Psoas muscle (tissue), 8 donors: Measurements from ENCODE around the gene DDX53. TPM values are rescaled to one million over a fixed set of nuclear protein-coding genes. Genes with fewer than 3 reads are reported as not detected.

Source experiments
- ATAC-seq, 4 donors: fragments of 200-7000 bp; cut with Tn5 transposase; one replicate each; pipeline ENCODE4 v1.9.1; 2020; ENCODE audit warnings: moderate library complexity in 3 of 4, mild to moderate bottlenecking in 2 of 4
- DNase-seq, 2 donors: peaks; one replicate each; pipeline ENCODE4 v3.0.0-alpha.2; 2020
- H3K27ac ChIP-seq: fragments of 200-600 bp; one replicate; pipeline ENCODE4 v1.8.0; 2022
- H3K27me3 ChIP-seq, 3 donors: fragments of 200-600 bp in 1 of 3; one replicate each; pipeline versions ENCODE4 v1.6.1 to v1.8.0; 2013 to 2022; ENCODE audit warnings: low read length in 2 of 3, mild to moderate bottlenecking in 2 of 3, moderate library complexity in 1 of 3; ENCODE audit not compliant: insufficient read depth in 3 of 3
- H3K36me3 ChIP-seq, 2 donors: fragments of 200-600 bp in 1 of 2; one replicate each; pipeline versions ENCODE4 v1.6.1 to v1.8.0; 2013 to 2022; ENCODE audit warnings: low read depth in 1 of 2, mild to moderate bottlenecking in 1 of 2, moderate library complexity in 1 of 2; ENCODE audit not compliant: insufficient read depth in 1 of 2
- H3K4me1 ChIP-seq: fragments of 200-600 bp; one replicate; pipeline ENCODE4 v1.8.0; 2022
- H3K4me3 ChIP-seq: fragments of 200-600 bp; one replicate; pipeline ENCODE4 v1.8.0; 2022; ENCODE audit warnings: mild to moderate bottlenecking
- H3K9me3 ChIP-seq: fragments of 200-600 bp; one replicate; pipeline ENCODE4 v1.8.0; 2022
- CTCF ChIP-seq: fragments of 200-600 bp; IDR thresholded peaks from one replicate; pipeline ENCODE4 v1.8.0; 2022; ENCODE audit warnings: antibody characterized with exemption
- WGBS, 3 donors: extraction: QIAGEN DNeasy Blood & Tissue Kit; methylation state at CpG; one replicate each; pipeline versions ENCODE4 v1.1.6 to v1.1.7; 2013; 5-methylcytosine and 5-hydroxymethylcytosine counted together
- intact Hi-C, 2 donors: fragments of 100-400 bp; cut with DNase I; formaldehyde crosslinking; loops; one replicate each; pipeline versions ENCODE4 v1.11.0 to v1.14.2; 2022
- polyA plus RNA-seq, 3 donors: library from polyadenylated mRNA; stranded (reverse); fragments of 200-250 nt; gene quantifications; one replicate each; pipeline ENCODE4 v1.2.3, GENCODE V29; 2013
- total RNA-seq, 4 donors: library from RNA; stranded (reverse); fragmentation: NEBNext Ultra II Directional in 2 of 4; extraction: Animal tissue kit (Norgen Biotek cat#: 25700) in 2 of 4; gene quantifications; one replicate each; pipeline versions ENCODE4 v1.2.1 to v1.2.4, GENCODE V29; 2021 to 2023
- donor health status: healthy with polysubstance abuse.
- donor health status: DM: no; HTN: no; CAD: no; lungs with moderate emphysema.
- donor health status: Bipolar disorder and iron deficiency.
- donor health status: healthy.
- donor health status: DM: yes; HTN: yes; CAD: no.
- donor health status: DM: no; HTN: no; CAD: no.
- donor health status: DM: no; HTN: no; CAD: no.
- donor health status: DM: yes; HTN: yes; CAD: no.

Gene DDX53
- total and polyA plus RNA-seq, 7 donors, result not detected

DNA sequence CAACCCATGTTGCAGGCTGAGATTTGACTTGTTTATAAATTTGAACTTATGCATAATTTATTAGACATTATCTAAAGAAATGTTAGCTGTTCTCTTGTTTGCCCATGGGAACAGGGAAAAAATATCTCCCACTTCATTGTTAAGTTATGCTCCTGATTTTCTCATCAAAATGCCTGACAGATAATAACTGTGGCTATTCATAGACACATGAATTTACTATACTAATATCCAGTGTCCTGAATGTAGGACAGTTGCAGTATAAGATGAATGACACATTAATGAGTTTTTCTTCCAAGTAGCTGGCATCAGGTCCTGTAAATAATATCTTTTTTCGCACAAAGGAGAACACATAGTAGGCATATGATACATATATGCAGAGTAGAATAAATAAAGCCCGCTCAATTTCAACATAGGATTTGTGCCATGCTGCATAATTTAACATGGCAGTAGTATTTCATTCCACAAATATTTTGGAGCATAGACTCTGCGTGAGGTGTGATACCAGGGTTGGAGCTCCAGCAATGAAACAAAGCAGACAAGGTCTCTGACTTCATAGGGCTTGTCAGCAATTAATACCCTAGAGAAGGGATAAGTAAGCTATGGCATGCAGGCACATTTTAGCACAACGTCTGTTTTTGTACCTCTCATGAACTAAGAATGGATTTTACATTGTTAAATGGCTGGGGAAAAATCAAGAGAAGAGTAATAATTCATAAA lies 40.4 kb upstream of the DDX53 start:
- Histone ChIP-seq H3K4me1 (no peaks in the 10 kb centered on the region), H3K27ac (peak overlapping the region; percentile 33), H3K4me3 (no peak overlapping the region), H3K27me3 (no peaks in the 10 kb centered on the region), H3K9me3 (no peaks in the 10 kb centered on the region), H3K36me3 (no peaks in the 10 kb centered on the region)
- intact Hi-C loops, result no loop called here
- WGBS, 3 donors, result 28 to 36% (median 29%) methylated on average over 4 of the region's 4 CpGs
- no peak for TF ChIP-seq CTCF
- ATAC-seq (peak; percentile 67 to 88 (median 84)), DNase-seq (no peak)

GRCh38 chrX:22963196-22963595 lies 36.6 kb upstream of the DDX53 start:
- WGBS, 3 donors, result 62 to 91% (median 84%) methylated on average over 2 of the region's 2 CpGs
- TF ChIP-seq CTCF, result no peak
- no peaks in the 10 kb centered on the region for H3K9me3 ChIP-seq
- H3K27me3 ChIP-seq, result no peaks in the 10 kb centered on the region
- H3K4me3 ChIP-seq, result no peak overlapping the region
- no peak for ATAC-seq
- no peaks in the 10 kb centered on the region for H3K36me3 ChIP-seq
- no peak overlapping the region for H3K27ac ChIP-seq
- H3K4me1 ChIP-seq, result no peaks in the 10 kb centered on the region
- intact Hi-C loops, result no loop called here
- DNase-seq, result no peak

GRCh38 chrX:22968494-22968893 lies 31.3 kb upstream of the DDX53 start:
- Histone ChIP-seq H3K27me3 (no peaks in the 10 kb centered on the region), H3K4me3 (no peak overlapping the region), H3K4me1 (no peaks in the 10 kb centered on the region), H3K36me3 (no peaks in the 10 kb centered on the region), H3K27ac (no peak overlapping the region), H3K9me3 (no peaks in the 10 kb centered on the region)
- ATAC-seq (no peak), DNase-seq (no peak)
- WGBS, 3 donors, result 63 to 87% (median 85%) methylated on average over 2 of the region's 2 CpGs
- intact Hi-C loops, result no loop called here
- TF ChIP-seq CTCF, result no peak

DNA sequence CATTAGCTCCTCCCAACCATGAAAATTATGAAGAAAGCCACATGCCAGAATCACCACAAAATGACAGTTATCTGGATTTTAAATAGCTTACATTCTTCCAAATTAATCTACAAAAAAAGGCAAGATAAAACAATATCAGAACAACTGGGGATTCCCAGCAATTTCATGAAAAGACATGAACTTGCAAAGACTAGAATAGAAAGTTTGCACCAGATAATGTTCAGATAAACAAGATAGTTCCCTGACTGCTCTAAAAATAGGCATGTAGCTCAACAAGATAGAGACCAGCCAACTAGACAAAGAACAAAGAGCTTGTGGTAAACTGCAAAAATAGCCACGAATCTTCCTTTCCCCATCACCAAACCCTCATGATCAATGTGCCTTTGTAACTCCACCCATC lies 30.3 kb upstream of the DDX53 start:
- Histone ChIP-seq H3K27ac (no peak overlapping the region), H3K36me3 (no peaks in the 10 kb centered on the region), H3K4me3 (no peak overlapping the region), H3K4me1 (no peaks in the 10 kb centered on the region), H3K9me3 (no peaks in the 10 kb centered on the region), H3K27me3 (no peaks in the 10 kb centered on the region)
- intact Hi-C loops, result no loop called here
- no peak for DNase-seq
- WGBS, 3 donors, result 4 to 25% (median 12%) methylated on average over 1 of the region's 1 CpG
- ATAC-seq, result peak in 1 of 4 donors; percentile 37
- TF ChIP-seq CTCF, result no peak

DNA sequence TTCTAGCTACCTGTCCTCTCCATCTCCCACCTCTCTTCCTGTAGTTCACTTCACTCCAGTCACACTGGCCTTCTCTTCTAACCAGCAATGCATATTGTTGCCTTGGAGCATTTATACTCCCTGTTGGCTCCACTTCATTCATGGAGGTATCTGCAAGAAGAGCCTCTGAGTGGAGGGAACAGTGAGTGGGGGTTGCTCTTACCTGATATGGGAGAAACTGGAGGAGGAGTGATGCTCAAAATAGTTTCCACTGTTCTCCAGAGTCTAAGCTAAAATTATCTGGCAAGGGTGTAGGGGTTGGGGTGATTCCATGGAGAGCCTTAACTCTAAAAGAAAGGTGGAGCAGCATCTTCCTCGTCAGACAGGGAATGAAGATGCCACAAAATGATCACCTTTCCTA lies 28.9 kb upstream of the DDX53 start:
- no peaks in the 10 kb centered on the region for H3K4me1 ChIP-seq
- no peak for DNase-seq
- ATAC-seq, result no peak
- no peak overlapping the region for H3K4me3 ChIP-seq
- H3K36me3 ChIP-seq, result no peaks in the 10 kb centered on the region
- no peaks in the 10 kb centered on the region for H3K9me3 ChIP-seq
- 84 to 100% (median 97%) methylated on average over 1 of the region's 1 CpG for WGBS, 3 donors
- H3K27me3 ChIP-seq, result no peaks in the 10 kb centered on the region
- TF ChIP-seq CTCF, result no peak
- intact Hi-C loops, result no loop called here
- H3K27ac ChIP-seq, result no peak overlapping the region
